NCI-H446 (cell line): ENCODE data around the gene NDUFAF4.
"Not testable (repeated sequence)": the region's sequence is repeated elsewhere in the genome, so short reads cannot be mapped to it uniquely, and the experiment has no call there.

Source experiments
- DNase-seq, 2 experiments: peaks; one replicate each; lab custom pipeline; 2025; lab: John Stamatoyannopoulos, UW

The NDUFAF4 gene

GRCh38 chr6:96899019-96899418 is 1.3 kb upstream of the NDUFAF4 start:
- peak; percentile 19 to 45 for DNase-seq

GRCh38 chr6:96898241-96898851 is 655 bp upstream of the NDUFAF4 start:
- DNase-seq = no peak

GRCh38 chr6:96889146-96889545 is 8.5 kb downstream of the NDUFAF4 start:
- no peak for DNase-seq

- no peak for DNase-seq
Observed at GRCh38 chr6:96888745-96889144, 8.9 kb downstream of the NDUFAF4 start.

GRCh38 chr6:96886519-96886918 is 11.2 kb downstream of the NDUFAF4 start:
- DNase-seq = no peak

GRCh38 chr6:96885187-96885631 is 12.5 kb downstream of the NDUFAF4 start:
- DNase-seq = not testable (repeated sequence)

- no peak for DNase-seq
Observed at GRCh38 chr6:96878143-96878542, 19.5 kb downstream of the NDUFAF4 start.

- DNase-seq = no peak
Observed at GRCh38 chr6:96876886-96877545, 20.7 kb downstream of the NDUFAF4 start.

- no peak for DNase-seq
Observed at GRCh38 chr6:96872976-96873375, 24.7 kb downstream of the NDUFAF4 start.

- peak in 1 of 2 experiments; percentile 41 for DNase-seq
Observed at GRCh38 chr6:96865055-96865405, 32.7 kb downstream of the NDUFAF4 start.

GRCh38 chr6:96864216-96865054 is 33.3 kb downstream of the NDUFAF4 start:
- peak; percentile 64 to 83 for DNase-seq

- no peak for DNase-seq
Observed at GRCh38 chr6:96862560-96862959, 35.1 kb downstream of the NDUFAF4 start.

- no peak for DNase-seq
Observed at GRCh38 chr6:96861588-96861987, 36.1 kb downstream of the NDUFAF4 start.

GRCh38 chr6:96856856-96857255 is 40.8 kb downstream of the NDUFAF4 start:
- DNase-seq = no peak

GRCh38 chr6:96853083-96853482 is 44.6 kb downstream of the NDUFAF4 start:
- no peak for DNase-seq

- DNase-seq = no peak
Observed at GRCh38 chr6:96852605-96853004, 45.1 kb downstream of the NDUFAF4 start.

- no peak for DNase-seq
Observed at GRCh38 chr6:96851858-96852257, 45.8 kb downstream of the NDUFAF4 start.

GRCh38 chr6:96849615-96850014 is 48.1 kb downstream of the NDUFAF4 start:
- no peak for DNase-seq

- DNase-seq = no peak
Observed at GRCh38 chr6:96844530-96844929, 53.2 kb downstream of the NDUFAF4 start.

- DNase-seq = no peak
Observed at GRCh38 chr6:96841345-96841744, 56.3 kb downstream of the NDUFAF4 start.
